Measurements from ENCODE around the gene GSKIP. TPM values are rescaled to one million over a fixed set of nuclear protein-coding genes. Genes with fewer than 3 reads are reported as not detected.

Gene GSKIP
- total RNA-seq, 2 donors from 2014 or later, result 15.2 to 25.5 TPM

DNA sequence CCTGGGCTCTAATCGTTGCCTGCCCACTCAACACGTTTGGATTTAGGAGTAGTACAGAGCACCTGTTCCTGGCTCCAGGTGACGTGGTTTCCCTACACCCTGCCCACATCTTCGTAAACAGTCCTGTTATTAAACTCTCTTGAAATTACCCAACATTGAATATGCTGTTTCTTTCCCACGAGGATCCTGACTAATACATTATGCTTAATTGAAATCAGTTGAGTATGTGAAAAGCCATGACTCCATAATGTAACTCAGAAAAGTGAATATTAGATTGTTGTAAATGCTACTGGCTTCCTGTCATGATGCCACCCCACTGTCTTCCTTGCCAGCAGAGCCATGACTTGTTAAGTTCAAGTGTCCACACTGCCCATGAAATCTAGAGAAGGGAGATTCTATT is 50.2 kb downstream of the GSKIP start:
- Mint-ChIP-seq H3K4me3 (no peak overlapping the region), H3K9me3 (no peaks in the 10 kb centered on the region), H3K27me3 (peaks cover 6 to 10% of the 10 kb centered on the region in 2 donors), H3K4me1 (ENCODE audit: low read depth in 2 of 2) (no peaks in the 10 kb centered on the region), H3K36me3 (no peaks in the 10 kb centered on the region), H3K27ac (no peak overlapping the region)
- DNase-seq (ENCODE audit: low spot score), result no peak
- ATAC-seq, result no peak

DNA sequence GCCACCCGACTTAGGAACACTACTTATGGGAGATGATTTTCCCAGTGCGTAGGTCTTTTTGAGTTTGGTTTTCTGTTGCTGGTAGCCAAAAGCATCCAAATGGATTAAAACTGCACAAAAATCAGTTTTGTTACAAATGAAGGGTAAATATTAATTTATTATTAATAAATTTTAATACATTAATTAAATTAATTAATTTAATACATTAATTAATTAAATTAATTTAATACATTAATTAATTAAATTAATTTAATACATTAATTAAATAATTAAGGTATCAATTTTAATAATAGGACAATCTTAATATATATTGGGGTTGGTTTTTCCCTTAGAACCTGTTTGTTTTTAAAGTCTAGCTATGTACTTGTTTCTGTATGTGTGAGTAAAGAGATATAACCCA is 52.2 kb downstream of the GSKIP start:
- DNase-seq (ENCODE audit: low spot score) (no peak), ATAC-seq (no peak)
- H3K4me3 Mint-ChIP-seq, result no peak overlapping the region
- no peaks in the 10 kb centered on the region for H3K36me3 Mint-ChIP-seq
- H3K27me3 Mint-ChIP-seq, result peaks cover 7 to 10% of the 10 kb centered on the region in 2 donors
- H3K4me1 Mint-ChIP-seq (ENCODE audit: low read depth in 2 of 2), result no peaks in the 10 kb centered on the region
- H3K27ac Mint-ChIP-seq, result no peak overlapping the region
- no peaks in the 10 kb centered on the region for H3K9me3 Mint-ChIP-seq

DNA sequence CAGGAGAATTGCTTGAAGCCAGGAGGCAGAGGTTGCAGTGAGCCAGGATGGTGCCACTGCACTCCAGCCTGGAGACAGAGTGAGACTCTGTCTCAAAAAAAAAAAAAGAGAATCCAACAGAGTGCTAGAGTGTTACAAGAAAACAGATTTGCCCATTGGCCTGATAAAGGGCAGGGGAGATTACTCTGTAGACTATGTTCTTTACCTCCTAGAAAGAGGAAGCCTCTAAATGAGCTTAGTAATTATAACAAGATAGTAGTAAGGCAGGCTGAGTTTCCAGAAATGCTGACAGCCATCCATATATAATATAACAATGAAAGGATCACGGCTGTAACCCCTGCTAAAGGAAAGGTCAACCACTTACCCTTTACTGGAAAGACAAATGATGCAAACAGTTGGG is 53.0 kb downstream of the GSKIP start:
- Mint-ChIP-seq H3K27ac (no peak overlapping the region), H3K27me3 (peaks cover 9 to 10% of the 10 kb centered on the region in 2 donors), H3K4me1 (ENCODE audit: low read depth in 2 of 2) (no peaks in the 10 kb centered on the region), H3K9me3 (no peaks in the 10 kb centered on the region), H3K36me3 (no peaks in the 10 kb centered on the region), H3K4me3 (no peak overlapping the region)
- no peak for DNase-seq (ENCODE audit: low spot score)
- ATAC-seq, result no peak

DNA sequence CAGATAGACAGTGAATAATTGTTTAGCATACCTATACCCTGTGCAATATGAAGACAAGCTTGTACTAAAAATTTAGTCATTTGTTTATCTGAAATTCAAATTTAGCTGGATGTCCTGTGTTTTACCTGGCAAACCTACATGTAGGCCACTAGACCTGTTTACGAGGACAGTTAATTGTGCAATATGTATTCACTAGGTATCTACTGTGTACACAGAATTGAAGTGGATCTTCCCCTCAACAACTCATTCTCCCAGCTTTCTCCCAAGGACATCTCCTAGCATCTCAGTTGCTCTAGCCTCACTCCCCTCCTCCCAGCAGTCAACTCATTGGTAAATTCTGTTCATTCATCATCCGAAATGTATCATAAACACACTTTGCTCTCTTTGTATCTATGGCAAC is 53.9 kb downstream of the GSKIP start:
- Mint-ChIP-seq H3K27me3 (peaks cover 9 to 10% of the 10 kb centered on the region in 2 donors), H3K36me3 (no peaks in the 10 kb centered on the region), H3K4me3 (no peak overlapping the region)

DNA sequence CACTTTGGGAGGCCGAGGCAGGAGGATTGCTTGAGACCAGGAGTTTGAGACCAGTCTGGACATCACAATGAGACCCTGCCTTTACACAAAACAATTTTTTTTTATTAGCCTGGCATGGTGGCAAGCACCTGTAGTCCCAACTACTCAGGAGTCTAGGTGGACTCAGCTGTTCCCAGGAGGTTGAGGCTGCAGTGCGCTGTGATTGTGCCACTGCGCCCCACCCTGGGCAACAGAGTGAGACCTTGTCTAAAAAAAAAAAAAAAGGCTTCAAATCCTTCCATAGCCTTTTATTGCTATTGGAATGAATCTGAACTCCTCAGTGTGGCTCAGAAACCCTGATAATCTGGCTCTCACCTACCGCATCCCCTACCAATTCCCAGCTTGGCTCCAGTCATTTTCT is 54.7 kb downstream of the GSKIP start:
- ATAC-seq (no peak), DNase-seq (ENCODE audit: low spot score) (no peak)
- peaks cover 6 to 10% of the 10 kb centered on the region in 2 donors for H3K27me3 Mint-ChIP-seq
- H3K9me3 Mint-ChIP-seq, result no peaks in the 10 kb centered on the region
- H3K4me1 Mint-ChIP-seq (ENCODE audit: low read depth in 2 of 2), result no peaks in the 10 kb centered on the region
- no peak overlapping the region for H3K4me3 Mint-ChIP-seq
- no peaks in the 10 kb centered on the region for H3K36me3 Mint-ChIP-seq
- no peak overlapping the region for H3K27ac Mint-ChIP-seq

More for the DNA sequence above, 53.9 kb downstream of the GSKIP start:
- DNase-seq (ENCODE audit: low spot score) (no peak), ATAC-seq (no peak)
- no peak overlapping the region for H3K27ac Mint-ChIP-seq
- no peaks in the 10 kb centered on the region for H3K4me1 Mint-ChIP-seq (ENCODE audit: low read depth in 2 of 2)
- no peaks in the 10 kb centered on the region for H3K9me3 Mint-ChIP-seq

DNA sequence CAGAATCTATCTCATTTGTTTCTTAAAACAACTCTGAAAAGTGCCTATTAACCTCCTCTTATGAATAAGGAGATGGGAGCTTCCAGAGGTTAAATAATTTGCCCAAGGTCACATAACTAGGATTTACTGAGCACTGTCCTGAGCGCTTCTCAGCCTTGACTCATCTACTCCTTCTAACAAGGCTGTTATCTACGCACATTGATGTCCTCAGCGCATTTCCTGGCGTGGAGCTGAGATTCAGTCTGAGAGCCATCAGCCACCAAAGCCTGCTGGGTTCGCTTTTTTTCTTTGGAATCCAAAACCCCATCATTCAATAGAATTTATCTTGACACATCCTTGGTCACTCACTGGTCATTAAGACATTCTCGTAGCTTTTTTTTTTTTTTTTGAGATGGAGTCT is 57.9 kb downstream of the GSKIP start:
- H3K36me3 Mint-ChIP-seq, result no peaks in the 10 kb centered on the region
- H3K4me1 Mint-ChIP-seq (ENCODE audit: low read depth in 2 of 2), result peaks cover 4 to 6% of the 10 kb centered on the region in 2 donors
- ATAC-seq, result no peak
- no peak overlapping the region for H3K27ac Mint-ChIP-seq
- H3K4me3 Mint-ChIP-seq, result no peak overlapping the region
- no peaks in the 10 kb centered on the region for H3K9me3 Mint-ChIP-seq
- DNase-seq (ENCODE audit: low spot score), result no peak
- peaks cover 7 to 10% of the 10 kb centered on the region in 2 donors for H3K27me3 Mint-ChIP-seq

DNA sequence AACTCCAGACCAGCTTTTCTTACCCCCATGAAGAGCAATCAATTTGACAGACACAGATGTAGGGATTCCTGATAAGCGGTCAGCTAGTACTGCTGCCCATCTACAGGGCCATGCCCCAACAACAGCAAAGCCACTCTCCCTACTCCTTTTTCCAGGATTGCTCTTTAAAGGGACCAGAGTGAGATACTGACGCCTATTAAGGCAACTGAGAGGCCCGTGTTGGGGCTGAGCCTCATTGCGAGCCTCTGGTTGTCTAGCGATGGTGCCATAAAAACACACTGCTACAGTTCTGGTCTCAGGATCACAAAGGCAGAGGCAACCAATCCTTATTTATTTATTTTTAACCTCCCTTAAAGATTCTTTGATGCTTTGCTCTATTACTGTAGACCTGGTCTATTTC is 59.7 kb downstream of the GSKIP start:
- Mint-ChIP-seq H3K4me1 (ENCODE audit: low read depth in 2 of 2) (peaks cover 4 to 6% of the 10 kb centered on the region in 2 donors), H3K36me3 (no peaks in the 10 kb centered on the region), H3K4me3 (peak overlapping the region; percentile 32), H3K27ac (no peak overlapping the region), H3K27me3 (peaks cover 10 to 11% of the 10 kb centered on the region in 2 donors), H3K9me3 (no peaks in the 10 kb centered on the region)
- no peak for ATAC-seq
- DNase-seq (ENCODE audit: low spot score), result no peak

DNA sequence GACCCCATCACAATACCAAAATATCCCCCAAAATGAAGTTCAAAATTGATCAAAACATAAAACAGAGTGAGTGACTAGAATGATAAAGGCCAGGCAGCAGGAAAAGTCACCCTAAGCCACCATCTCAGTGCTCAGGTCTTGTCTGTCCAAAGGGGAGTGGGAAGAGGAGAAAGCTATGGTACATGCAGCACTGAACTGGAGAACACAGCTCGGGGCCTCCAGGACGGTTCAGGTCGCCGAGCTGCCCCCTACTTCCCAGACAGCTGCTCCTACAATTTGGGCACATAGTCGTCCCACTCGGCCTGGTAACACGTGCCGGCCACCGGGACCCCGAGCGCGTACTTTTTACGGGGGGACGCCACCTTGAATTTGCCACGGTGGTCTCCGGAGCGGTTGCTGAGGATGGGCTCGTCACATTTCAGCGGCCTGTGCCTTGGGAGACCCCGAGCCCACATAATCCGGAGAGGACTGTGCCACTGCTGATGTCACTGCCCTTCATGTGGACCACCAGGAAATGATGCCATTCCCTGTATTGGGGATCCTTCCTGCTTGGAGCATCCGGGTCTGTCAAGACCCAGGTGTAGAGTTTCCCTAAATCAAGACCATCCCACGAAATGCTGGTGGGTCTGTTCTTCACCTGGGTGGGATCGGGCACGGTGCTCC is 60.3 kb downstream of the GSKIP start:
- Mint-ChIP-seq H3K4me3 (peak overlapping the region; percentile 65), H3K36me3 (no peaks in the 10 kb centered on the region), H3K27me3 (peaks cover 10 to 11% of the 10 kb centered on the region in 2 donors), H3K4me1 (ENCODE audit: low read depth in 2 of 2) (peaks cover 4 to 6% of the 10 kb centered on the region in 2 donors), H3K9me3 (no peaks in the 10 kb centered on the region), H3K27ac (no peak overlapping the region)
- ATAC-seq, result peak; percentile 17 to 28
- no peak for DNase-seq (ENCODE audit: low spot score)

DNA sequence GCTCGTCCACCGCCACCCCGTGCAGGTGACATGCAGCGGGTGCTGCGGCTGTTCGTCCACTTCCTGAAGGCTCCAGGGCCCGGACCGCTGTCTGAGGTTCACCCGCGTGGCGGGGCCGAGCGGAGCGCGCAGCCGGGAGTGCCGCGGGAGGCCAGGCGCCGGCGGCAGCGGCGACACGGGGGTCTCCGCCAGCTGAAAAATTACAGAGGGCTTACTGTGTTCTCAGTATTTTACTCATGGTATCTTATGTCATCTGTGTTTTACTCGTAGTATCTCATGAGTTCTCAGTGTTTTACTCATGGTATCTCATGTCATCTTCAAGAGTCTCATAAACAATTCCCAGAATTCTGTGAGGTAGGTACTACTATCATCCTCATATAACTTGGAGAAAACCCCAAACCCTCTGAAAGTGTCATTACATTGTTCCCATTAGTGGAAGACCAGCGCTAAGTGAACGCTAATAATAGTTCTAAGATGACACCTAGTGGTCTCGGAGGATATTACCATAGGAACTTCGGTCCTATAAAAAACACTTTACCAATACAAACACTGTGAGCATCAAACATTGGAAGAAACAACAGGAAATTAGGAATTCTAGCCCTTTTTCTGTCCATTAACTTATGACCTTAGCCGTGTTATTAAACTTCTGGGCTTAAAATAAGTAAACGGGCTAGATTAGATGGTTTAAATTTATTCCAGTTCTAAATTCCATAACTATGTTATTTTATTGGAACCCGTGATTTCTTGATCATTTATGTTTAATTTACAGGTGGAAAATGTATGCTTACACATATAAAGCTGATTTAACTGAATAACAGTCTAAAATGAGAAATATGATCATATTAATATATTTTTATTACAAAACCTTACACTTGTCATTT is 61.0 kb downstream of the GSKIP start:
- no peaks in the 10 kb centered on the region for H3K9me3 Mint-ChIP-seq
- peak overlapping the region; percentile 65 for H3K4me3 Mint-ChIP-seq
- H3K4me1 Mint-ChIP-seq (ENCODE audit: low read depth in 2 of 2), result peaks cover 4 to 6% of the 10 kb centered on the region in 2 donors
- H3K36me3 Mint-ChIP-seq, result no peaks in the 10 kb centered on the region
- no peak for DNase-seq (ENCODE audit: low spot score)
- H3K27ac Mint-ChIP-seq, result no peak overlapping the region
- peak; percentile 74 to 79 for ATAC-seq
- peaks cover 10 to 11% of the 10 kb centered on the region in 2 donors for H3K27me3 Mint-ChIP-seq

DNA sequence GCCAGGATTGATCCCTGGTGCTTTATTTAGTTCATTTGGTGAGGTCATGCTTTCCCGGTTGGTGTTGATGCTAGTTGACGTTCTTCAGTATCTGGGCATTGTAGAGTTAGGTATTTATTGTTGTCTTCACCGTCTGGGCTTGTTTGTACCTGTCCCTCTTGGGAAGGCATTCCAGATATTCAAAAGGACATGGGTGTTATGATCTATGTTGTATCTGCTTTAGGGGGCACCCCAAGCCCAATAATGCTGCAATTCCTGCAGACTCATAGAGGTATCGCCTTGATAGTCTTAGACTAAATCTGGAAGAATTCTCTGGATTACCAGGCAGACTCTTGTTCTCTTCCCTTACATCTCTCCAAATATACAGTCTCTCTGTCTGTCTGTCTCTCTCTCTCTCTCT is 70.7 kb downstream of the GSKIP start:
- H3K36me3 Mint-ChIP-seq, result no peaks in the 10 kb centered on the region
- no peaks in the 10 kb centered on the region for H3K9me3 Mint-ChIP-seq
- H3K27me3 Mint-ChIP-seq, result peaks cover 27 to 47% of the 10 kb centered on the region in 2 donors
- DNase-seq (ENCODE audit: low spot score), result no peak
- ATAC-seq, result no peak
- H3K4me1 Mint-ChIP-seq (ENCODE audit: low read depth in 2 of 2), result no peaks in the 10 kb centered on the region
- no peak overlapping the region for H3K4me3 Mint-ChIP-seq
- no peak overlapping the region for H3K27ac Mint-ChIP-seq

Other genes starting within 250 kb of the GSKIP start
- gene BDKRB2, start 158.7 kb upstream of the GSKIP start, total RNA-seq, result not detected
- not detected for gene BDKRB1, start 107.3 kb upstream of the GSKIP start, total RNA-seq
- 10 to 100 TPM; 19.1 to 31.8 TPM for gene ATG2B, start 185 bp upstream of the GSKIP start, total RNA-seq
- not detected for gene AK7, start 28.6 kb downstream of the GSKIP start, total RNA-seq
- 100 to 1,000 TPM; 167 to 216 TPM for gene PAPOLA, start 138.9 kb downstream of the GSKIP start, total RNA-seq

Data from natural killer cell treated with Interleukin-12 subunit alpha and Interleukin-12 subunit beta and Interleukin-15 and Interleukin-18, amount 100 ng/mL, for 72 hours (primary cell).